HG03045 (cell line): ENCODE results near the gene KRTAP10-3.
"Not testable (repeated sequence)": the region's sequence is repeated elsewhere in the genome, so short reads cannot be mapped to it uniquely, and the experiment has no call there.

Source experiments
- ATAC-seq: cut with Tn5 transposase; IDR thresholded peaks from one replicate; pipeline ENCODE4 v1.9.1; 2021; ENCODE audit warnings: mild to moderate bottlenecking, moderate library complexity; ENCODE audit not compliant: unreplicated experiment

The KRTAP10-3 gene

GRCh38 chr21:44590897-44591800 lies 32.6 kb upstream of the KRTAP10-3 start:
- ATAC-seq, result not testable (repeated sequence)

GRCh38 chr21:44590311-44590721 lies 31.7 kb upstream of the KRTAP10-3 start:
- ATAC-seq, result no peak

- ATAC-seq, result no peak
These were observed 31.2 kb upstream of the KRTAP10-3 start for GRCh38 chr21:44589586-44590305.

- no peak for ATAC-seq
These were observed 30.5 kb upstream of the KRTAP10-3 start for GRCh38 chr21:44589094-44589493.

GRCh38 chr21:44585892-44586291 lies 27.3 kb upstream of the KRTAP10-3 start:
- no peak for ATAC-seq

GRCh38 chr21:44583800-44584147 lies 25.2 kb upstream of the KRTAP10-3 start:
- ATAC-seq, result no peak

- no peak for ATAC-seq
These were observed 24.6 kb upstream of the KRTAP10-3 start for GRCh38 chr21:44583089-44583799.

GRCh38 chr21:44582055-44582454 lies 23.5 kb upstream of the KRTAP10-3 start:
- ATAC-seq, result no peak

- ATAC-seq, result no peak
These were observed 22.6 kb upstream of the KRTAP10-3 start for GRCh38 chr21:44581158-44581557.

- ATAC-seq, result not testable (repeated sequence)
These were observed 21.7 kb upstream of the KRTAP10-3 start, which contains the start of gene KRTAP10-5 for GRCh38 chr21:44580231-44580821. KRTAP10-5 (minus strand) TSS chr21:44580604; CDS start chr21:44580578, 26 bp downstream.

- no peak for ATAC-seq
These were observed 21.2 kb upstream of the KRTAP10-3 start for GRCh38 chr21:44579833-44580144.

GRCh38 chr21:44579056-44579832 lies 20.6 kb upstream of the KRTAP10-3 start:
- ATAC-seq, result no peak

GRCh38 chr21:44578371-44579055 lies 19.9 kb upstream of the KRTAP10-3 start:
- no peak for ATAC-seq

GRCh38 chr21:44576025-44576420 lies 17.4 kb upstream of the KRTAP10-3 start:
- ATAC-seq, result no peak

- no peak for ATAC-seq
These were observed 16.9 kb upstream of the KRTAP10-3 start for GRCh38 chr21:44575307-44576024.

GRCh38 chr21:44574457-44575306 lies 16.1 kb upstream of the KRTAP10-3 start:
- no peak for ATAC-seq

- ATAC-seq, result not testable (repeated sequence)
These were observed 15.2 kb upstream of the KRTAP10-3 start, which contains the start of gene KRTAP10-4 for GRCh38 chr21:44573630-44574456. KRTAP10-4 (plus strand) TSS chr21:44573729; CDS start chr21:44573759, 30 bp downstream.
